Lower leg skin (tissue), 3 donors: ENCODE data around the gene UPK3B.
"Not testable (repeated sequence)": the region's sequence is repeated elsewhere in the genome, so short reads cannot be mapped to it uniquely, and the experiment has no call there.

ENCODE experiments used
- POLR2A ChIP-seq, 2 donors: fragments of 450-650 bp; IDR thresholded peaks; one replicate each; pipeline ENCODE4 v1.6.1; 2016 to 2017; ENCODE audit warnings: antibody characterized with exemption in 2 of 2, mild to moderate bottlenecking in 1 of 2, moderate library complexity in 1 of 2
- TF ChIP-seq, protein P1 (sequence below), 3 donors: fragments of 450-650 bp; IDR thresholded peaks; one replicate each; pipeline ENCODE4 v1.5.1; 2016; ENCODE audit warnings: antibody characterized with exemption in 3 of 3, mild to moderate bottlenecking in 3 of 3, moderate library complexity in 2 of 3

- TF ChIP-seq, protein P1, sequence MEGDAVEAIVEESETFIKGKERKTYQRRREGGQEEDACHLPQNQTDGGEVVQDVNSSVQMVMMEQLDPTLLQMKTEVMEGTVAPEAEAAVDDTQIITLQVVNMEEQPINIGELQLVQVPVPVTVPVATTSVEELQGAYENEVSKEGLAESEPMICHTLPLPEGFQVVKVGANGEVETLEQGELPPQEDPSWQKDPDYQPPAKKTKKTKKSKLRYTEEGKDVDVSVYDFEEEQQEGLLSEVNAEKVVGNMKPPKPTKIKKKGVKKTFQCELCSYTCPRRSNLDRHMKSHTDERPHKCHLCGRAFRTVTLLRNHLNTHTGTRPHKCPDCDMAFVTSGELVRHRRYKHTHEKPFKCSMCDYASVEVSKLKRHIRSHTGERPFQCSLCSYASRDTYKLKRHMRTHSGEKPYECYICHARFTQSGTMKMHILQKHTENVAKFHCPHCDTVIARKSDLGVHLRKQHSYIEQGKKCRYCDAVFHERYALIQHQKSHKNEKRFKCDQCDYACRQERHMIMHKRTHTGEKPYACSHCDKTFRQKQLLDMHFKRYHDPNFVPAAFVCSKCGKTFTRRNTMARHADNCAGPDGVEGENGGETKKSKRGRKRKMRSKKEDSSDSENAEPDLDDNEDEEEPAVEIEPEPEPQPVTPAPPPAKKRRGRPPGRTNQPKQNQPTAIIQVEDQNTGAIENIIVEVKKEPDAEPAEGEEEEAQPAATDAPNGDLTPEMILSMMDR (IDR thresholded peaks at IDR 0.05) = not testable (repeated sequence)
- TF ChIP-seq POLR2A (IDR thresholded peaks at IDR 0.05) = not testable (repeated sequence)
Measured at GRCh38 chr7:76565001-76565400, 54.6 kb downstream of the UPK3B start.
